WTC11 (cell line): ENCODE data around the gene TMEM120B. TPM values are rescaled to one million over a fixed set of nuclear protein-coding genes. Genes with fewer than 3 reads are reported as not detected.

Experiments
- ATAC-seq: fragments of 200-7000 bp; cut with Tn5 transposase; 2 replicates; pipeline ENCODE4 v1.10.0; 2021; ENCODE audit warnings: mild to moderate bottlenecking, moderate library complexity
- CTCF ChIA-PET: fragments of 300-600 bp; sonication (Branson Sonifier 250); formaldehyde crosslinking; loops from one replicate; lab custom pipeline; 2021; ENCODE audit warnings: antibody characterized with exemption; lab: Charles Lee
- POLR2A ChIA-PET: fragments of 350-600 bp; sonication (Branson Sonifier 250); formaldehyde crosslinking; loops from one replicate; lab custom pipeline; 2021; ENCODE audit warnings: antibody characterized with exemption; lab: Charles Lee
- DNase-seq: peaks from one replicate; pipeline ENCODE4 v3.0.0; 2021; ENCODE audit warnings: low spot score
- H3K27ac Mint-ChIP-seq: 2 replicates; pipeline ENCODE4 v1.8.0; 2021; ENCODE audit warnings: mixed read lengths
- H3K27me3 Mint-ChIP-seq: 2 replicates; pipeline ENCODE4 v1.8.0; 2021; ENCODE audit warnings: low read depth, mild to moderate bottlenecking, moderate library complexity, mixed read lengths
- H3K36me3 Mint-ChIP-seq: 2 replicates; pipeline ENCODE4 v1.8.0; 2021; ENCODE audit warnings: mixed read lengths
- H3K4me1 Mint-ChIP-seq: 2 replicates; pipeline ENCODE4 v1.8.0; 2022; ENCODE audit warnings: mixed read lengths
- H3K4me3 Mint-ChIP-seq: 2 replicates; pipeline ENCODE4 v1.8.0; 2021; ENCODE audit warnings: mild to moderate bottlenecking, moderate library complexity, mixed read lengths
- H3K9me3 Mint-ChIP-seq: 2 replicates; pipeline ENCODE4 v1.8.0; 2021; ENCODE audit warnings: mixed read lengths
- ATF2 ChIP-seq: sonication (generic); formaldehyde crosslinking; IDR thresholded peaks from 2 replicates; pipeline ENCODE4 v1.8.1; 2022; ENCODE audit warnings: low read depth, missing genetic modification reagents, borderline replicate concordance
- CDX4 ChIP-seq: fragments of 250-450 bp; sonication (Bioruptor Pico); IDR thresholded peaks from 2 replicates; pipeline ENCODE4 v1.9.0; 2021; ENCODE audit warnings: moderate library complexity, mild to moderate bottlenecking, inconsistent platforms, borderline replicate concordance
- GRHL2 ChIP-seq: fragments of 250-450 bp; sonication (Bioruptor Pico); IDR thresholded peaks from 2 replicates; pipeline ENCODE4 v1.8.0; 2022; ENCODE audit warnings: mild to moderate bottlenecking, moderate library complexity; ENCODE audit not compliant: insufficient replicate concordance, severe bottlenecking
- HMGXB4 ChIP-seq: sonication (generic); formaldehyde crosslinking; IDR thresholded peaks from 2 replicates; pipeline ENCODE4 v1.8.1; 2023; ENCODE audit warnings: mild to moderate bottlenecking, moderate library complexity, missing genetic modification reagents
- MLX ChIP-seq: sonication (generic); formaldehyde crosslinking; IDR thresholded peaks from 2 replicates; pipeline ENCODE4 v1.8.1; 2023; ENCODE audit warnings: mild to moderate bottlenecking, missing genetic modification reagents, moderate library complexity
- MYBL2 ChIP-seq: sonication (generic); formaldehyde crosslinking; IDR thresholded peaks from 2 replicates; pipeline ENCODE4 v1.8.1; 2023; ENCODE audit warnings: mild to moderate bottlenecking, moderate library complexity, missing genetic modification reagents
- NFATC4 ChIP-seq: fragments of 250-450 bp; sonication (Bioruptor Pico); IDR thresholded peaks from 2 replicates; pipeline ENCODE4 v1.9.0; 2021; ENCODE audit warnings: mild to moderate bottlenecking
- NR2C2 ChIP-seq: sonication (generic); formaldehyde crosslinking; IDR thresholded peaks from 2 replicates; pipeline ENCODE4 v1.8.0; 2022; ENCODE audit warnings: mild to moderate bottlenecking, missing genetic modification reagents
- PRRX2 ChIP-seq: fragments of 250-450 bp; sonication (Bioruptor Pico); IDR thresholded peaks from 2 replicates; pipeline ENCODE4 v1.8.0; 2021; ENCODE audit warnings: mild to moderate bottlenecking
- SMAD3 ChIP-seq: sonication (generic); formaldehyde crosslinking; IDR thresholded peaks from 2 replicates; pipeline ENCODE4 v1.8.0; 2022; ENCODE audit warnings: missing genetic modification reagents, mild to moderate bottlenecking, borderline replicate concordance
- TCF7 ChIP-seq: sonication (generic); formaldehyde crosslinking; IDR thresholded peaks from 2 replicates; pipeline ENCODE4 v1.8.0; 2022; ENCODE audit warnings: mild to moderate bottlenecking, low read depth, missing genetic modification reagents, moderate library complexity
- TEAD1 ChIP-seq: sonication (generic); formaldehyde crosslinking; IDR thresholded peaks from 2 replicates; pipeline ENCODE4 v1.8.0; 2022; ENCODE audit warnings: mild to moderate bottlenecking, missing genetic modification reagents
- ZBTB21 ChIP-seq: sonication (generic); formaldehyde crosslinking; IDR thresholded peaks from 2 replicates; pipeline ENCODE4 v1.8.1; 2023; ENCODE audit warnings: mild to moderate bottlenecking, missing genetic modification reagents, borderline replicate concordance
- ZMAT4 ChIP-seq: fragments of 250-450 bp; sonication (Bioruptor Pico); IDR thresholded peaks from 2 replicates; pipeline ENCODE4 v1.9.0; 2021; ENCODE audit warnings: mild to moderate bottlenecking
- ZNF121 ChIP-seq: sonication (generic); formaldehyde crosslinking; IDR thresholded peaks from 2 replicates; pipeline ENCODE4 v1.8.0; 2023; ENCODE audit warnings: missing genetic modification reagents
- ZNF263 ChIP-seq: sonication (generic); formaldehyde crosslinking; IDR thresholded peaks from 2 replicates; pipeline ENCODE4 v1.8.1; 2022; ENCODE audit warnings: low read depth, mild to moderate bottlenecking, moderate library complexity, missing genetic modification reagents
- ZNF317 ChIP-seq: sonication (generic); formaldehyde crosslinking; IDR thresholded peaks from 2 replicates; pipeline ENCODE4 v1.8.1; 2023; ENCODE audit warnings: low read depth, mild to moderate bottlenecking, moderate library complexity, missing genetic modification reagents, borderline replicate concordance
- ZNF396 ChIP-seq: fragments of 250-450 bp; sonication (Bioruptor Pico); IDR thresholded peaks from 2 replicates; pipeline ENCODE4 v1.8.0; 2021; ENCODE audit warnings: mild to moderate bottlenecking, moderate library complexity, borderline replicate concordance
- ZNF416 ChIP-seq: fragments of 250-450 bp; sonication (Bioruptor Pico); IDR thresholded peaks from 2 replicates; pipeline ENCODE4 v1.9.0; 2021; ENCODE audit warnings: mild to moderate bottlenecking, inconsistent platforms
- ZNF512 ChIP-seq: sonication (generic); formaldehyde crosslinking; IDR thresholded peaks from 2 replicates; pipeline ENCODE4 v1.8.1; 2022; ENCODE audit warnings: missing genetic modification reagents, borderline replicate concordance
- total RNA-seq: library from RNA; stranded (reverse); gene quantifications from 3 replicates; pipeline ENCODE4 v1.2.3, GENCODE V29; 2021

Gene TMEM120B
- total RNA-seq, 1 experiment from 2014 or later = 36.9 TPM

- no peak for TF ChIP-seq CDX4 (CRISPR knock-in tag)
- no peak for TF ChIP-seq ZNF263 (CRISPR knock-in tag)
- no peak for TF ChIP-seq GRHL2 (CRISPR knock-in tag)
- no peak for TF ChIP-seq PRRX2 (CRISPR knock-in tag)
- no peak for TF ChIP-seq ZNF416 (CRISPR knock-in tag)
- TF ChIP-seq ZMAT4 (CRISPR knock-in tag) = no peak
- no peak for TF ChIP-seq MYBL2 (CRISPR knock-in tag)
- TF ChIP-seq ZBTB21 (CRISPR knock-in tag) = no peak
- no peak for TF ChIP-seq TEAD1 (CRISPR knock-in tag)
- no peak for TF ChIP-seq TCF7 (CRISPR knock-in tag)
- no peak for TF ChIP-seq MLX (CRISPR knock-in tag)
- TF ChIP-seq HMGXB4 = no peak
- TF ChIP-seq ATF2 (CRISPR knock-in tag) = no peak
- TF ChIP-seq NR2C2 (CRISPR knock-in tag) = no peak
- TF ChIP-seq ZNF396 (CRISPR knock-in tag) = no peak
- no peak for TF ChIP-seq NFATC4 (CRISPR knock-in tag)
- TF ChIP-seq ZNF512 (CRISPR knock-in tag) = no peak
- no peak for TF ChIP-seq ZNF317 (CRISPR knock-in tag)
- TF ChIP-seq SMAD3 (CRISPR knock-in tag) = no peak
- TF ChIP-seq ZNF121 (CRISPR knock-in tag) = no peak
- Mint-ChIP-seq H3K27ac (peak overlapping the region; percentile 60; the same call in 1 of the 2 replicates), H3K9me3 (no peaks in the 10 kb centered on the region), H3K27me3 (no peaks in the 10 kb centered on the region), H3K36me3 (peaks cover 8% of the 10 kb centered on the region), H3K4me1 (peaks cover 36% of the 10 kb centered on the region), H3K4me3 (peak overlapping the region; percentile 90)
- DNase-seq (no peak), ATAC-seq (peak; percentile 17)
- POLR2A ChIA-PET = interaction anchor here (0.7 to 1.9 kb wide), 4 partner anchors 81 to 90 kb away, joined by 4 to 11 read pairs (median 6); partner anchors contain the start of gene RHOF
- CTCF ChIA-PET = interaction anchor here (0.6 to 3.5 kb wide), 20 partner anchors 8 to 447 kb away, joined by 3 to 32 read pairs (median 6); partner anchors contain the start of genes RHOF and RNF34
These were observed 765 bp downstream of the TMEM120B start for GRCh38 chr12:121713257-121713777.
